Rectal smooth muscle tissue (tissue), 1 donor: ENCODE data around the gene EFNB2.

Experiments used
- H3K27ac ChIP-seq: one replicate; pipeline ENCODE4 v1.7.0; 2013; ENCODE audit warnings: low read depth, low read length, inconsistent platforms
- H3K27me3 ChIP-seq: one replicate; pipeline ENCODE4 v1.7.0; 2013; ENCODE audit warnings: low read length; ENCODE audit not compliant: control insufficient read depth, insufficient read depth
- H3K36me3 ChIP-seq: one replicate; pipeline ENCODE4 v1.7.0; 2013; ENCODE audit warnings: low read length; ENCODE audit not compliant: control insufficient read depth, insufficient read depth
- H3K4me1 ChIP-seq: one replicate; pipeline ENCODE4 v1.7.0; 2013; ENCODE audit warnings: low read length; ENCODE audit not compliant: control insufficient read depth, insufficient read depth
- H3K4me3 ChIP-seq: one replicate; pipeline ENCODE4 v1.7.0; 2013; ENCODE audit warnings: low read length
- H3K9ac ChIP-seq: one replicate; pipeline ENCODE4 v1.7.0; 2013; ENCODE audit warnings: low read length

Gene EFNB2

DNA sequence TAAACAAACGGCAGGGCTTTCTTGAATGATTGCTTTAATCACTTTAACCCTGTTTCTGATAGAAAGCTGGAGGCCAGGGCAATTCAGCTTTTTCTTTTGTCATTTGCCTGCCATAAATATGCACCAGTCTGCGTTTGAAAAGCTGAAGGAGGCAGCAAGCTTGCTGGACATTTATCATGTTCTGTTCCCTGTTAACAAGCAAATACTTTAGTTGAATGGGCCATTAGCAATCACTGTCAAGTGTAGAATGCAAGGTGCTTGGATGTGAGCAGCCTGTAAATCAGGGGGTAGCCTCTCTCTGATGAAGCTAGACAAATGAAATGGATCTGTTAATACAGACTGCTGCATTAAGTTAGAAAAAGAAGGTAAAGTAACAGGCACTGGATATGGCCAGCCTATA, 7.6 kb downstream of the EFNB2 start:
- Histone ChIP-seq H3K27ac (no peak overlapping the region), H3K9ac (no peak overlapping the region), H3K27me3 (no peaks in the 10 kb centered on the region), H3K4me3 (no peak overlapping the region), H3K36me3 (no peaks in the 10 kb centered on the region), H3K4me1 (peaks cover 12% of the 10 kb centered on the region)

DNA sequence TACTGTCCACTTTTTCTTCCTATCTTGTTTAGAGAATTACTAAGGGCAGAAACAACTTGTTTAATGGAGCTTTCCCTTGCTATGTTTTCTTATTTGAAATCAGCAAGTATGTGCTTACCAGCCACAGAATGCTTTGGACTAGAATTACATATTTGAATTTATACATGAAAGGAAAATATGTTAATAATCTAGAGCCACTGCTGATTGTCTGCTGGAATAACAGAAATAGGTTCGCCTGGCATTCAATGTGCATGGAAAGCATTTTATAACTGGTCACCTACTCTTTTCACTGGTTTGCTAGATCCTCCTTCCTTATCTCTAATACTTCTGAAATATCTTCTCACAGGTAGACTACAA, 8.0 kb downstream of the EFNB2 start:
- Histone ChIP-seq H3K27me3 (no peaks in the 10 kb centered on the region), H3K4me1 (peaks cover 12% of the 10 kb centered on the region), H3K36me3 (no peaks in the 10 kb centered on the region), H3K9ac (no peak overlapping the region), H3K27ac (no peak overlapping the region), H3K4me3 (no peak overlapping the region)

DNA sequence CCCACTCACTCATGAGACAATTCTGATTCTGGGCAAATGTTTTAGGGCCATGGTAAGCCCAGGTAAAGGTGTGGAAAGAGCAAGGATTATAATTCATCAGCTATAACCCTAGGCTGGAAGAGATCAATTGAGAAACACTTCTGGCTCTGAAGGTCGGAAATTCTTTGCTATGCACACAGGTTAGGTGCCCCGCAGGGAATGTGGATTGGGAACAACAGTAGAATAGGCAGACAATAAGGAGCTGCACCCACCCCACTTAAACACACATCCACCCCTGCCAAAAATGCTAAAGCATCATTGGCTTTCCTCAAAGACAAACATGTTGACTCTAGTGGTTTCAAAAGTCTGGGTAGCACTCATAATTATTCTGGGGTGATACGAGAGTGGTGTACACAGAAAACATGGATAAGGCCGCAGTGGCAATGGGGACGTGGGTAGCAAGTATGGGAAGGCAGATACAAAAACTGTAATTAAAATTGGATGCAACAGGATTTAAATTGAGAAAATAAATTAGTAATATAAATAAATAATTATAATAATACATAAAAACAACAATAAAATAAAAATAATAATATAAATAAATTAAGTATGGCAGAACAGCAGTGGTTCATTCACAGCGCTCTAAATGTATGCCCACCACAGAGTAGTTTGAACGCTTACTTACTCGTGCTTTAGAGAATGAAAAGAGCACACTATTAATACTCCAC, 8.6 kb downstream of the EFNB2 start:
- Histone ChIP-seq H3K9ac (no peak overlapping the region), H3K27me3 (no peaks in the 10 kb centered on the region), H3K27ac (no peak overlapping the region), H3K4me3 (no peak overlapping the region), H3K36me3 (no peaks in the 10 kb centered on the region), H3K4me1 (peaks cover 12% of the 10 kb centered on the region)

DNA sequence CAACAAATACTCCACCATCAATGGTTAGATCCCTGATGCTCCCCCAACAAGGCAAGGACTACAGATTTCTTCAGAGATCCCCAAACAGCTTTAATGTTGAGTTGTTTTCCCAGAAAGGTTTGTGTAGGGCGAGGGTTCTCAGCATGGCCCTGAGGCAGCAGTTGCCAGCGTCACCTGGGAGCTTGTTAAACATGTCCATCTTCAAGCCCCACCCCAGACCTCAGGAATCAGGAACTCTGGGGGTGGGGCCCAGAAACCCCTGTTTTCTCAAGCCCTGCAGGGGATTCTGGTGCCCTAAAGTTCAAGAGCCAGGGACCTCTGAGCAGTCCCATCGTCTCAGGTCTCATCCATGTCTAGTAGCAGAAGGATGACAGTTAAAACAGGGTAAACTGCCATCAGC, 9.6 kb downstream of the EFNB2 start:
- Histone ChIP-seq H3K36me3 (no peaks in the 10 kb centered on the region), H3K4me3 (no peak overlapping the region), H3K4me1 (peaks cover 12% of the 10 kb centered on the region), H3K9ac (no peak overlapping the region), H3K27ac (no peak overlapping the region), H3K27me3 (no peaks in the 10 kb centered on the region)

DNA sequence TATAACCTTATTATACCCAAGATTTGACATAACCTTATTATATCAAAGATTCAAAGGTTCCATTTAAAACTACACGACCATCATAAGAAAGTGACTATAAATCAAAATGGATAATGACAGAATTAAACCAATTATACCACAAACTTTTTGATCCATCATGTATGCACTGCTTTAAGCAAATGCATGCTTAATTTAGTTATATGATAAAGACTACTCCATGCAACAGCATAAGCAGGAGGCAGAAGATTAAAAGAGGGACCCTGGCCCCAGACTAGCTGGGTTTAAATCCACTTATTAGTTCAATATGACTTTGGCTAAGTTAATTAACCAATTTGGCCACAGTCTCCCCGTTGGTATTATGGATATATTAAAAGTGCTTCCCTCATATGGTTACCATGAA, 11.4 kb downstream of the EFNB2 start:
- H3K4me1 ChIP-seq, result peaks cover 8% of the 10 kb centered on the region

DNA sequence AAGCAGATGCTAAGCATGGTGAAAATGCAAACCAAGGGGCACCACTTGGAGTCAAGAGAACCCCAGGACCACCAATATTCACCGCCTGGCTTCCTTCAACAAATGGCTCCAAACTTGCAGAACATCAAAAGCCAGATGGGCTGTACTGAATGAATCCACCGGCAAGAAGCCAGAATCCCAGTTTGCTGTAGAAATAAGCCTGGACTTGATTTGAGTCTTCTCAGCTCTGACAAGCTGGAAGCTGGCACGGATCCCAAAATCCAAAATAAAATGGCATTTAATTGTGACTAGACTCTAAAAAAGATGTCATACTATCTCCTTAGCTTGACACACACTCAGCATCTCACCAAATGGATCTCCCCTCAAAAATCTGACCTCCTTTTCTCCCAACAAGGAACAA, 11.9 kb downstream of the EFNB2 start:
- Histone ChIP-seq H3K27me3 (no peaks in the 10 kb centered on the region), H3K9ac (no peak overlapping the region), H3K27ac (no peak overlapping the region), H3K36me3 (no peaks in the 10 kb centered on the region), H3K4me3 (no peak overlapping the region), H3K4me1 (peaks cover 8% of the 10 kb centered on the region)

More for the DNA sequence above, 11.4 kb downstream of the EFNB2 start:
- Histone ChIP-seq H3K4me3 (no peak overlapping the region), H3K27ac (no peak overlapping the region), H3K36me3 (no peaks in the 10 kb centered on the region), H3K27me3 (no peaks in the 10 kb centered on the region), H3K9ac (no peak overlapping the region)

DNA sequence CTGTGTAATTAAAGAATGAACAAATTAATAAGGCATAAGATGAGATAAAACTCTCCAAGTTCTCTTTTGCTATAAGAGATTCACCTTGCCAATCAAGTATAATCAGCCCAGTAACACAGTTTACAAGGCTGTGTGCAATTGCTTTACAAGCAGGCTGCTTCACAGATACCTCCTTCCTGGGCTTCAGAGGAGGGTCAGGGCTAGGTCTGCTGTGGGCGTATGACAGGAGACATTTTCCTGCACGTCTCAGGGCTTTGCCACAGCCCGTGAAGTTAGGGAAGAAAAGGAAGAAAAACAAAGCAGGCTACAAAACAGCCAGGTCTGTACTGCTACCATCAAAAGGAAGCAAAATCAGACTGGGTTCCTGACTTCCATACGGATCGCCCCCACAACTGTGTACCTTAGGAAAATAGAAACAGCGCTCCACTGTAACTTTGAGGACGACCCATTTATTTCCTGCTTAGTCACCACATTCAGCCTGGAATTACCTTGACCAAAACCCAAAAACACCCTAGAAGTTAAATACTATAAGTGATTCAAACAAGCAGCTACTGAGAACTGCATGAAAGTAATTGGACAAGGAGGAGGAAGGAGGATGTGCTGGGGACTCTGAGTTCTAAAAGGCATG, 12.4 kb downstream of the EFNB2 start:
- no peaks in the 10 kb centered on the region for H3K27me3 ChIP-seq
- H3K4me1 ChIP-seq, result peaks cover 8% of the 10 kb centered on the region
- H3K27ac ChIP-seq, result no peak overlapping the region
- no peak overlapping the region for H3K9ac ChIP-seq
- no peaks in the 10 kb centered on the region for H3K36me3 ChIP-seq
- H3K4me3 ChIP-seq, result no peak overlapping the region

DNA sequence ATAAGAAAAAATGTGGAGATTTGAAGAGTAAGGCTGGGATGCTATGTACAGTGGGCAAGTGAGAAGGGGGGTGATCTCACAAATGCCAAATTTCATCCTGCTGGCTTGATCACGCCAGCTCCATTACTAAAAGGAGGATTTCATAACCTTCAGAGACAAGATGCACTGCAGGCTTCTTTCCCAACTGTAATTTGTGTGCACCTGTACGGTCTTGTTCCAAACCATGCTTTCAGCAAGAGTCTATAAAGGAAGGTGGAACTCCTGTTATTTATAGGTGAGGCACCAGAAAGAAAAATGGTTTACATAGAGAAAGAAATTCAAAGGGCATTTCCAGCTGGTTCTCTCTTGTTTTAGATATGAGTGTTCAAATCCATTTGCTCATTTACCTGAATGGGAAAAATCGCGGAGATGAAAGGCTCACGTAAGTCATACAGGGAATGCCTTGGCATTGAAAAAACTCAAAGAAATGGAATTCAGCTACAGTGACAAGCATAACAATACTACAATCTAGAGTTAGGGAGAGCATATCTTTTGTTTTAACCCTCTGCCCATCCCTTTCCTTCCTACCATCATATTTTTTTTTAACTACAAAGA, 13.3 kb downstream of the EFNB2 start:
- Histone ChIP-seq H3K4me1 (peaks cover 10% of the 10 kb centered on the region), H3K27ac (no peak overlapping the region), H3K4me3 (no peak overlapping the region), H3K27me3 (no peaks in the 10 kb centered on the region), H3K9ac (no peak overlapping the region), H3K36me3 (no peaks in the 10 kb centered on the region)

DNA sequence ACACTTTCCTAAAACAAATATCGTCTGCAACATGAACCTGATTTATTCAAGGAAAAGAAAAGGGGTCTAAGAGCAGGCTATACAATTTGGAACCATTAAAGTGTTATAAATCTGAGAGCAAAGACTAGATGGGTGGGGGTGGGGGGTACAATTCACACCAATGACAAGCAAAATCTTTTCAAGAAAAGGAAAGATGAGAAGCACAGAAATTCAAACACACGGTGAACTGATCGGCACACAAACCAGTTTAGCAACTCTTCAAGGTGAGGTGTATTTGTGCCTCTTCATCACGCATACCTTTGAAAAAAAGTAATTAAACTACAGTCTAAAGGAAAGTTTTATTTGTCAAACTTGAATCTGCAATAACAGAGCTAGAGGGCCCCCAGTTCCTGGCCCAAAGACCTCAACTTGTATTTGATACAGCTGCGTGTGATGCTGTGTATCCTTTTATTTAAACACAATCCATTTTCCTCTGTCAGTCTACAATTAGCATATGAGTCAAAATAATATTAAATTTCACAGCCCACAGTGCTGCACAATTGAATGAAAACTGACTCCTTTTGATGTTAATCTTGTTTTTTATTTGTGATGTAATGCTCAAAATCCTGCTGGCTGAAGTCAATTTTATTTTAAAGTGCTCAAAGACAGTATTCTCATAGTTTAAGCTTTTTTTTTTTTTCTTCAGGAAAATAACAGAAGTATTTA, 14.2 kb downstream of the EFNB2 start:
- Histone ChIP-seq H3K36me3 (no peaks in the 10 kb centered on the region), H3K27ac (no peak overlapping the region), H3K4me3 (no peak overlapping the region), H3K4me1 (peaks cover 14% of the 10 kb centered on the region), H3K27me3 (no peaks in the 10 kb centered on the region), H3K9ac (no peak overlapping the region)

DNA sequence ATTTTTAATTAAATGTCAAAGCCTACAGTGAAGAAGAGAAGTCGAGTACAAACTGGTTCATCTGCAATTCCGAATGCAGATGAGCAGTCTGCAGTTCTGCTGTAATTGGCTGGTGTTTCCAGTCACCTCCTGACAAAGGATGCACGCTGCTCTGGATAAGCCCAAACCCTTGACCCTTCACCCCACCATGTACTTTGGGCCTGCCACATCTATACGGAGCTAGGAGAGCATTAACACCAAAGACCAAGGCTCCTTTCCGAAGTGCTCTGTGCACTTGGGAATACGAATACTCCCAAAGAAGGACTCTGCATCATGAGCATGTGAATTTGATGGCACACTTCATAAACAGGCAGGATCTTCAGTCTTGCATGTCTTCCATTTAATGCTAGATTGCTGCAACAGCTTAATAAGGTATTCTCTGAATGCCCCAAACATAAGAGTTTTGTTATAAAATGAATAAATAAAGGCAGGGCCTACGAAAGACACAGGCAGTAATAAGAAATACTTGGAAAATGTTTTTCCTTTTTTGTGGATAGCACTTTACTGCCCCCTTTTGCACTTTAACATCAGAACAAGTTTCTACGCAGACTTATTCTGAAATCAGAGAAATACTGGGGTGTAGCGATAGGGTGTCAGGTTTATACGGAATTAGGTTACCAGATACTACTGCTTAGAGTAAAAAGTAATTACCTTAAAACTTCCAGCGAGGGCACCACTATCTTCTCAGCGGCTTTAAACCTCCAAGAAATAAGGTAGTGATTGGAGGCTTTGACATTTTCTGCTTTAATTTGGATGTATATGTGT, 15.0 kb downstream of the EFNB2 start:
- H3K4me3 ChIP-seq, result no peak overlapping the region
- H3K9ac ChIP-seq, result no peak overlapping the region
- H3K27me3 ChIP-seq, result no peaks in the 10 kb centered on the region
- H3K4me1 ChIP-seq, result peaks cover 15% of the 10 kb centered on the region
- no peaks in the 10 kb centered on the region for H3K36me3 ChIP-seq
- no peak overlapping the region for H3K27ac ChIP-seq

DNA sequence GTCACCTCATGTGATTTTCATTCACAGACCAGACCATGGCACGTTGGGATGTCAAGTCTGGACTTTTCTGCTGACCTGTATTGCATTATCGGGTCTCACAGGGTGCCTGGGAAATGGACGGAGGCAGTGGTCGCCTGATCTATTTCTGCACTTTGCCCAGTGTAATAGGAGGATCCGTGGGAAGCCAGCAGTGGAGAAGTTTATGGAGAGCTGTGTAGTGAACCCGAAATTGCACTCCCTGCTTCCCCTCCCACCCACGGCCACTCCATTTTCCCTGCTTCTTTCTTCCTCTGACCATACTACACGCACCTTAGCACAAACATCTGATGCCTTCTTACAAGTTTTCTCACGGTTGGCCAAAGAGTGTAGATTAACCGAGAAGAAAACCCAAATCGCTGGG, 16.9 kb downstream of the EFNB2 start:
- H3K4me1 ChIP-seq, result peaks cover 23% of the 10 kb centered on the region
- no peak overlapping the region for H3K27ac ChIP-seq
- H3K9ac ChIP-seq, result no peak overlapping the region
- no peaks in the 10 kb centered on the region for H3K27me3 ChIP-seq
- H3K36me3 ChIP-seq, result no peaks in the 10 kb centered on the region
- no peak overlapping the region for H3K4me3 ChIP-seq
